Endothelial cell of umbilical vein (primary cell): ENCODE data around the gene RNF150. TPM values are rescaled to one million over a fixed set of nuclear protein-coding genes. Genes with fewer than 3 reads are reported as not detected.

Experiments used
- BruUV-seq: library from RNA; stranded (reverse); fragments of 400-500 nt; replicated peaks from 2 replicates; lab custom pipeline; 2021; lab: Mats Ljungman, UMichigan
- CTCF ChIA-PET: fragments of 300-600, 350-600 bp; sonication (Branson Sonifier 250); formaldehyde crosslinking; loops from one replicate; lab custom pipeline; 2021; ENCODE audit warnings: antibody characterized with exemption, inconsistent platforms; lab: Charles Lee
- POLR2A ChIA-PET: fragments of 300-600, 350-600 bp; sonication (Branson Sonifier 250); formaldehyde crosslinking; loops from one replicate; lab custom pipeline; 2021; ENCODE audit warnings: antibody characterized with exemption, inconsistent platforms; lab: Charles Lee
- DNase-seq: peaks from one replicate; pipeline ENCODE4 v3.0.0-alpha.2; 2011; ENCODE audit warnings: low read depth, low spot score
- FAIRE-seq: peaks from 2 replicates; lab custom pipeline; 2011; peaks lifted over from hg19 to GRCh38; lab: Jason Lieb, UNC
- H2AFZ ChIP-seq: 2 replicates; pipeline ENCODE4 v1.6.0; 2012; ENCODE audit warnings: low read depth, low read length, control low read depth, inconsistent platforms
- H3K27ac ChIP-seq: 2 replicates; pipeline ENCODE4 v1.5.1; 2011; ENCODE audit warnings: low read depth, mild to moderate bottlenecking, control low read depth, low read length, moderate library complexity; ENCODE audit not compliant: insufficient read depth
- H3K27me3 ChIP-seq, 2 experiments: 2 replicates each; pipeline versions ENCODE4 v1.6.0 to v1.6.1; 2011; ENCODE audit warnings: low read length in 2 of 2, mixed read lengths in 1 of 2; ENCODE audit not compliant: control insufficient read depth in 2 of 2, insufficient read depth in 2 of 2
- H3K36me3 ChIP-seq, 2 experiments: 2 replicates in 1 of 2; 3 replicates in 1 of 2; pipeline ENCODE4 v1.5.1; 2011; ENCODE audit warnings: low read length in 2 of 2, mild to moderate bottlenecking in 1 of 2, moderate library complexity in 1 of 2; ENCODE audit not compliant: control insufficient read depth in 2 of 2, insufficient read depth in 2 of 2; ENCODE audit errors: extremely low read depth in 1 of 2
- H3K4me1 ChIP-seq: 3 replicates; pipeline ENCODE4 v1.5.1; 2011; ENCODE audit warnings: mild to moderate bottlenecking, low read length; ENCODE audit not compliant: control insufficient read depth, insufficient read depth; ENCODE audit errors: extremely low read depth
- H3K4me2 ChIP-seq: 2 replicates; pipeline ENCODE4 v1.6.1; 2011; ENCODE audit warnings: low read length, control low read depth, mixed read lengths; ENCODE audit not compliant: insufficient read depth
- H3K4me3 ChIP-seq, 3 experiments: fragments of 200-600 bp in 1 of 3; sonication (generic), shearing (Covaris generic) in 1 of 3; replicated peaks in 1 of 3; 2 replicates each; pipeline ENCODE4 v1.5.1; 2011 to 2016; ENCODE audit warnings: control low read depth in 3 of 3, low read length in 3 of 3, mild to moderate bottlenecking in 2 of 3, inconsistent platforms in 1 of 3, low read depth in 1 of 3, moderate library complexity in 1 of 3; ENCODE audit not compliant: insufficient read depth in 1 of 3
- H3K79me2 ChIP-seq: 2 replicates; pipeline ENCODE4 v1.6.0; 2012; ENCODE audit warnings: low read length, inconsistent platforms; ENCODE audit not compliant: control insufficient read depth, insufficient read depth
- H3K9ac ChIP-seq: replicated peaks from 2 replicates; pipeline ENCODE3; 2011; ENCODE audit warnings: low read length, control low read depth; ENCODE audit not compliant: insufficient read depth; ENCODE audit errors: extremely low read depth
- H3K9me1 ChIP-seq: replicated peaks from 3 replicates; pipeline ENCODE4 v1.6.0; 2011; ENCODE audit warnings: mild to moderate bottlenecking, low read length; ENCODE audit not compliant: control insufficient read depth, insufficient read depth; ENCODE audit errors: extremely low read depth
- H3K9me3 ChIP-seq: replicated peaks from 2 replicates; pipeline ENCODE4 v1.5.1; 2012; ENCODE audit warnings: low read length, inconsistent platforms; ENCODE audit not compliant: control insufficient read depth, insufficient read depth
- H4K20me1 ChIP-seq: replicated peaks from 2 replicates; pipeline ENCODE3; 2011; ENCODE audit warnings: mild to moderate bottlenecking, low read length; ENCODE audit not compliant: control insufficient read depth, insufficient read depth; ENCODE audit errors: extremely low read depth
- EZH2 ChIP-seq: IDR thresholded peaks from 2 replicates; pipeline ENCODE4 v1.6.1; 2012; ENCODE audit warnings: borderline replicate concordance, low read depth, mild to moderate bottlenecking, moderate library complexity, low read length, inconsistent platforms; ENCODE audit not compliant: severe bottlenecking
- FOS ChIP-seq: IDR thresholded peaks from 2 replicates; pipeline ENCODE4 v1.6.1; 2011; ENCODE audit warnings: mild to moderate bottlenecking, low read length, moderate library complexity, borderline replicate concordance; ENCODE audit not compliant: insufficient read depth
- GATA2 ChIP-seq: IDR thresholded peaks from 2 replicates; pipeline ENCODE4 v1.7.0; 2011; ENCODE audit warnings: low read depth, mild to moderate bottlenecking, moderate library complexity, mixed read lengths, low read length; ENCODE audit not compliant: insufficient read length, insufficient read depth
- JUN ChIP-seq: IDR thresholded peaks from 2 replicates; pipeline ENCODE4 v1.6.1; 2011; ENCODE audit warnings: borderline replicate concordance, low read depth; ENCODE audit not compliant: insufficient read length, insufficient read depth
- MYC ChIP-seq: IDR thresholded peaks from one replicate; pipeline ENCODE4 v1.6.1; 2011; ENCODE audit warnings: mild to moderate bottlenecking, low read depth, low read length
- POLR2A ChIP-seq: IDR thresholded peaks from 2 replicates; pipeline ENCODE4 v1.6.1; 2012; ENCODE audit warnings: low read depth, mild to moderate bottlenecking, control low read depth, low read length
- POLR2AphosphoS5 ChIP-seq: IDR thresholded peaks from 2 replicates; pipeline ENCODE4 v1.6.1; 2012; ENCODE audit warnings: low read depth, mild to moderate bottlenecking, control low read depth, low read length, moderate library complexity; ENCODE audit not compliant: insufficient read depth
- dilution Hi-C: fragments of 300-500 bp; cut with MboI; formaldehyde crosslinking; loops from one replicate; pipeline ENCODE4 v1.15.0; 2019; ENCODE audit warnings: low sequenced_read_pairs; ENCODE audit not compliant: extremely low pct_ligation_motif_present
- intact Hi-C: fragments of 100-400 bp; cut with micrococcal nuclease; formaldehyde crosslinking; loops from one replicate; pipeline ENCODE4 v1.10.0; 2022
- polyA plus RNA-seq, 4 experiments: library from polyadenylated mRNA; depleted of rRNA in 3 of 4; stranded (reverse) in 3 of 4; unstranded in 1 of 4; fragments of >200 nt; gene quantifications; 2 replicates each; pipeline versions ENCODE4 v1.2.1 to v1.2.3, GENCODE V29; 2011 to 2012; ENCODE audit warnings: missing spikeins in 1 of 4
- total RNA-seq: library from RNA; stranded (reverse); gene quantifications from 2 replicates; pipeline ENCODE4 v1.2.3, GENCODE V29; 2021
- TF ChIP-seq, protein P1 (sequence below): IDR thresholded peaks from 2 replicates; pipeline ENCODE4 v1.6.1; 2011; ENCODE audit not compliant: insufficient read depth, insufficient read length
- TF ChIP-seq, protein P2 (sequence below), 2 donors: IDR thresholded peaks; 1 replicate in 1 of 2; 2 replicates in 1 of 2; pipeline ENCODE4 v1.5.1; 2011; ENCODE audit warnings: low read length in 2 of 2, mild to moderate bottlenecking in 2 of 2, moderate library complexity in 2 of 2, control low read depth in 1 of 2, inconsistent platforms in 1 of 2, low read depth in 1 of 2; ENCODE audit not compliant: insufficient read depth in 1 of 2; ENCODE audit errors: extremely low read depth in 1 of 2

The RNF150 gene
- total and polyA plus RNA-seq, 2 donors (not counting 3 experiments of a cell fraction or from before 2014, with no cell fraction given): 0.33 to 0.35 TPM

GRCh38 chr4:140982613-140983340 lies 150.5 kb downstream of the RNF150 start:
- dilution Hi-C loops: no loop called here
- FAIRE-seq: no peak

More at GRCh38 chr4:140982613-140983340, 150.5 kb downstream of the RNF150 start:
- no peaks in the 10 kb centered on the region for H3K79me2 ChIP-seq
- H3K4me1 ChIP-seq: no peaks in the 10 kb centered on the region
- H4K20me1 ChIP-seq: no peaks in the 10 kb centered on the region
- intact Hi-C loops: no loop called here
- no peak overlapping the region for H3K9ac ChIP-seq
- H3K4me2 ChIP-seq: no peak overlapping the region
- no peaks in the 10 kb centered on the region for H3K36me3 ChIP-seq
- ChIA-PET CTCF (no interaction called here), POLR2A (no interaction called here)
- H2AFZ ChIP-seq: no peak overlapping the region
- DNase-seq: no peak
- H3K27ac ChIP-seq: no peak overlapping the region
- TF ChIP-seq POLR2A (no peak), POLR2AphosphoS5 (no peak), EZH2 (no peak), MYC (no peak), JUN (no peak), FOS (no peak), GATA2 (no peak)
- TF ChIP-seq, protein P1, sequence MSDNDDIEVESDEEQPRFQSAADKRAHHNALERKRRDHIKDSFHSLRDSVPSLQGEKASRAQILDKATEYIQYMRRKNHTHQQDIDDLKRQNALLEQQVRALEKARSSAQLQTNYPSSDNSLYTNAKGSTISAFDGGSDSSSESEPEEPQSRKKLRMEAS: no peak
- TF ChIP-seq, protein P2, sequence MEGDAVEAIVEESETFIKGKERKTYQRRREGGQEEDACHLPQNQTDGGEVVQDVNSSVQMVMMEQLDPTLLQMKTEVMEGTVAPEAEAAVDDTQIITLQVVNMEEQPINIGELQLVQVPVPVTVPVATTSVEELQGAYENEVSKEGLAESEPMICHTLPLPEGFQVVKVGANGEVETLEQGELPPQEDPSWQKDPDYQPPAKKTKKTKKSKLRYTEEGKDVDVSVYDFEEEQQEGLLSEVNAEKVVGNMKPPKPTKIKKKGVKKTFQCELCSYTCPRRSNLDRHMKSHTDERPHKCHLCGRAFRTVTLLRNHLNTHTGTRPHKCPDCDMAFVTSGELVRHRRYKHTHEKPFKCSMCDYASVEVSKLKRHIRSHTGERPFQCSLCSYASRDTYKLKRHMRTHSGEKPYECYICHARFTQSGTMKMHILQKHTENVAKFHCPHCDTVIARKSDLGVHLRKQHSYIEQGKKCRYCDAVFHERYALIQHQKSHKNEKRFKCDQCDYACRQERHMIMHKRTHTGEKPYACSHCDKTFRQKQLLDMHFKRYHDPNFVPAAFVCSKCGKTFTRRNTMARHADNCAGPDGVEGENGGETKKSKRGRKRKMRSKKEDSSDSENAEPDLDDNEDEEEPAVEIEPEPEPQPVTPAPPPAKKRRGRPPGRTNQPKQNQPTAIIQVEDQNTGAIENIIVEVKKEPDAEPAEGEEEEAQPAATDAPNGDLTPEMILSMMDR (IDR thresholded peaks at IDR 0.05; ENCODE audit: extremely low read depth in 1 of 2, insufficient read depth in 1 of 2, low read depth in 1 of 2, low read length in 2 of 2): no peak
- BruUV-seq: no TSS peak
- no peak overlapping the region for H3K4me3 ChIP-seq
- H3K9me3 ChIP-seq: no peaks in the 10 kb centered on the region
- H3K9me1 ChIP-seq: no peaks in the 10 kb centered on the region
- H3K27me3 ChIP-seq: no peaks in the 10 kb centered on the region
